Measurements from ENCODE around the gene TRIM67.

TRIM67 gene

GRCh38 chr1:231248778-231249177 is 86.9 kb downstream of the TRIM67 start:
- Histone ChIP-seq H3K27ac (ENCODE audit: insufficient read depth in 1 of 2, low read depth in 1 of 2, low read length in 2 of 2, poor library complexity in 1 of 2, severe bottlenecking in 2 of 2) (no peak overlapping the region), H3K9me3 (ENCODE audit: control extremely low read depth in 1 of 5, control insufficient read depth in 4 of 5, insufficient read depth in 2 of 5, low read depth in 1 of 5, low read length in 4 of 5) (no peaks in the 10 kb centered on the region), H3K27me3 (replicated peaks in 2 of 5; ENCODE audit: control insufficient read depth in 4 of 5, insufficient read depth in 5 of 5, low read length in 4 of 5) (no peaks in the 10 kb centered on the region), H3K4me3 (ENCODE audit: control insufficient read depth in 1 of 7, extremely low read depth in 1 of 7, insufficient read depth in 4 of 7, low read depth in 2 of 7, low read length in 6 of 7) (no peak overlapping the region), H3K36me3 (ENCODE audit: control insufficient read depth in 4 of 4, insufficient read depth in 4 of 4, low read length in 3 of 4) (peaks cover 11 to 48% (median 25%) of the 10 kb centered on the region in 4 experiments), H3K4me1 (ENCODE audit: control extremely low read depth in 1 of 4, control insufficient read depth in 4 of 4, insufficient read depth in 4 of 4, low read length in 3 of 4) (no peaks in the 10 kb centered on the region)
- CTCF ChIA-PET, result interaction anchor here (0.9 kb wide), 1 partner anchor 18 kb away, joined by 3 read pairs; no protein-coding TSS in a partner anchor
- POLR2A ChIA-PET, result no interaction called here
- WGBS (ENCODE audit: insufficient coverage), result no CpG with 5 or more reads among the region's 1 CpG
- no peak for DNase-seq

DNA sequence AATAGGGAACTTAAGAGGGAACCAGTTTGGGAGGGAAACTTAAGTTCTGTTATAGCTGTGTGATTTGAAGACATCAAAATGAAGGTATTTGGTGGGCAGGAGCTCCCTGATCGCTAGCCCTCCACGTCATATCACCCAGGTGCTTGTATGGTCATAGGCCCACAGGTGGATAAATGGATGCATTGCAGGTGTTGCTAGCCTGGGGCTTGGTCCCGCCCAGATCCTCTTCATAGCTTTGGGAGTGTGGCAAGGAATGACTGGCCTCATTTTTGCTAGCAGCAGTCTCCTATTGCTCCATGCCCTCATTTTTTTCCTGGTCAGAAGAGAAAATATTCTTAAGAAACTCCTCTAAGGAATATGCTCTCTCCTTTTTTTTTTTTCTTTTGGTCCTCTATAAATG is 90.5 kb downstream of the TRIM67 start:
- Histone ChIP-seq H3K9me3 (ENCODE audit: control extremely low read depth in 1 of 5, control insufficient read depth in 4 of 5, insufficient read depth in 2 of 5, low read depth in 1 of 5, low read length in 4 of 5) (peaks cover 0 to 14% (median 5%) of the 10 kb centered on the region in 5 experiments), H3K36me3 (ENCODE audit: control insufficient read depth in 4 of 4, insufficient read depth in 4 of 4, low read length in 3 of 4) (peaks cover 28 to 54% (median 41%) of the 10 kb centered on the region in 4 experiments), H3K4me3 (ENCODE audit: control insufficient read depth in 1 of 7, extremely low read depth in 1 of 7, insufficient read depth in 4 of 7, low read depth in 2 of 7, low read length in 6 of 7) (no peak overlapping the region), H3K4me1 (ENCODE audit: control extremely low read depth in 1 of 4, control insufficient read depth in 4 of 4, insufficient read depth in 4 of 4, low read length in 3 of 4) (no peaks in the 10 kb centered on the region), H3K27ac (ENCODE audit: insufficient read depth in 1 of 2, low read depth in 1 of 2, low read length in 2 of 2, poor library complexity in 1 of 2, severe bottlenecking in 2 of 2) (no peak overlapping the region), H3K27me3 (replicated peaks in 2 of 5; ENCODE audit: control insufficient read depth in 4 of 5, insufficient read depth in 5 of 5, low read length in 4 of 5) (no peaks in the 10 kb centered on the region)
- DNase-seq, result no peak
- ChIA-PET CTCF (no interaction called here), POLR2A (no interaction called here)
- 100% methylated on average over 2 of the region's 3 CpGs for WGBS (ENCODE audit: insufficient coverage)

DNA sequence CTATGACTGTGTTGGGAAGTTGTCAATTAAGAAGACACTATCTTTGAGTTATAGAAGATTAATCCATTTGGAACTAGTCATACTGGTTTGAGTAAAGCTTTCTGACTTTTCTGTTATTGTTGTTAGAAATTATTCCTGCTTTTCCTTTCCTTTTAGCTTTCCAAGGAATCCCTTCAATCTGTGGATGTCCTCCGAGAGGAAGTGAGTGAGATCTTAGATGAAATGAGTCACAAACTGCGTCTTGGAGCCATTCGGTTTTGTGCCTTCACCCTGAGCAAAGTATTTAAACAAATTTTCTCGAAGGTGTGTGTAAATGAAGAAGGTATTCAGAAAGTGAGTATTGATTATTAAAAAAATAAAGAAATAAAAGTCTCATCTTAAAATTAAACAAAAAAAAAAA is 98.5 kb downstream of the TRIM67 start:
- CTCF ChIA-PET, result no interaction called here
- no peak for DNase-seq
- Histone ChIP-seq H3K27me3 (replicated peaks in 2 of 5; ENCODE audit: control insufficient read depth in 4 of 5, insufficient read depth in 5 of 5, low read length in 4 of 5) (no peaks in the 10 kb centered on the region), H3K36me3 (ENCODE audit: control insufficient read depth in 4 of 4, insufficient read depth in 4 of 4, low read length in 3 of 4) (peaks cover 39 to 90% (median 76%) of the 10 kb centered on the region in 4 experiments), H3K9me3 (ENCODE audit: control extremely low read depth in 1 of 5, control insufficient read depth in 4 of 5, insufficient read depth in 2 of 5, low read depth in 1 of 5, low read length in 4 of 5) (peaks cover 1 to 34% (median 19%) of the 10 kb centered on the region in 5 experiments), H3K27ac (ENCODE audit: insufficient read depth in 1 of 2, low read depth in 1 of 2, low read length in 2 of 2, poor library complexity in 1 of 2, severe bottlenecking in 2 of 2) (no peak overlapping the region), H3K4me1 (ENCODE audit: control extremely low read depth in 1 of 4, control insufficient read depth in 4 of 4, insufficient read depth in 4 of 4, low read length in 3 of 4) (no peaks in the 10 kb centered on the region), H3K4me3 (ENCODE audit: control insufficient read depth in 1 of 7, extremely low read depth in 1 of 7, insufficient read depth in 4 of 7, low read depth in 2 of 7, low read length in 6 of 7) (no peak overlapping the region)
- whole genome bisulfite sequencing (ENCODE audit: insufficient coverage), result 100% methylated on average over 1 of the region's 4 CpGs
- POLR2A ChIA-PET, result interaction anchor here (0.7 kb wide), 1 partner anchor 21 kb away, joined by 3 read pairs; no protein-coding TSS in a partner anchor

GRCh38 chr1:231264642-231265041 is 102.8 kb downstream of the TRIM67 start:
- H3K4me3 ChIP-seq (ENCODE audit: control insufficient read depth in 1 of 7, extremely low read depth in 1 of 7, insufficient read depth in 4 of 7, low read depth in 2 of 7, low read length in 6 of 7), result no peak overlapping the region
- H3K27me3 ChIP-seq (replicated peaks in 2 of 5; ENCODE audit: control insufficient read depth in 4 of 5, insufficient read depth in 5 of 5, low read length in 4 of 5), result no peaks in the 10 kb centered on the region
- peaks cover 34 to 87% (median 66%) of the 10 kb centered on the region in 4 experiments for H3K36me3 ChIP-seq (ENCODE audit: control insufficient read depth in 4 of 4, insufficient read depth in 4 of 4, low read length in 3 of 4)
- 100% methylated on average over 1 of the region's 1 CpG for WGBS (ENCODE audit: insufficient coverage)
- ChIA-PET POLR2A (no interaction called here), CTCF (no interaction called here)
- H3K4me1 ChIP-seq (ENCODE audit: control extremely low read depth in 1 of 4, control insufficient read depth in 4 of 4, insufficient read depth in 4 of 4, low read length in 3 of 4), result no peaks in the 10 kb centered on the region
- peaks cover 0 to 6% (median 1%) of the 10 kb centered on the region in 5 experiments for H3K9me3 ChIP-seq (ENCODE audit: control extremely low read depth in 1 of 5, control insufficient read depth in 4 of 5, insufficient read depth in 2 of 5, low read depth in 1 of 5, low read length in 4 of 5)
- no peak for DNase-seq
- H3K27ac ChIP-seq (ENCODE audit: insufficient read depth in 1 of 2, low read depth in 1 of 2, low read length in 2 of 2, poor library complexity in 1 of 2, severe bottlenecking in 2 of 2), result no peak overlapping the region

- ChIA-PET POLR2A (no interaction called here), CTCF (interaction anchor here (0.5 kb wide), 1 partner anchor 584 kb away, joined by 3 read pairs; no protein-coding TSS in a partner anchor)
- no CpG with 5 or more reads among the region's 3 CpGs for WGBS (ENCODE audit: insufficient coverage)
- H3K36me3 ChIP-seq (ENCODE audit: control insufficient read depth in 4 of 4, insufficient read depth in 4 of 4, low read length in 3 of 4), result peaks cover 28 to 87% (median 62%) of the 10 kb centered on the region in 4 experiments
- no peak overlapping the region for H3K4me3 ChIP-seq (ENCODE audit: control insufficient read depth in 1 of 7, extremely low read depth in 1 of 7, insufficient read depth in 4 of 7, low read depth in 2 of 7, low read length in 6 of 7)
- H3K27me3 ChIP-seq (replicated peaks in 2 of 5; ENCODE audit: control insufficient read depth in 4 of 5, insufficient read depth in 5 of 5, low read length in 4 of 5), result no peaks in the 10 kb centered on the region
- H3K27ac ChIP-seq (ENCODE audit: insufficient read depth in 1 of 2, low read depth in 1 of 2, low read length in 2 of 2, poor library complexity in 1 of 2, severe bottlenecking in 2 of 2), result no peak overlapping the region
- peaks cover 0 to 2% (median 0%) of the 10 kb centered on the region in 5 experiments for H3K9me3 ChIP-seq (ENCODE audit: control extremely low read depth in 1 of 5, control insufficient read depth in 4 of 5, insufficient read depth in 2 of 5, low read depth in 1 of 5, low read length in 4 of 5)
- no peak for DNase-seq
- no peaks in the 10 kb centered on the region for H3K4me1 ChIP-seq (ENCODE audit: control extremely low read depth in 1 of 4, control insufficient read depth in 4 of 4, insufficient read depth in 4 of 4, low read length in 3 of 4)
These were observed 103.5 kb downstream of the TRIM67 start for GRCh38 chr1:231265379-231265778.

DNA sequence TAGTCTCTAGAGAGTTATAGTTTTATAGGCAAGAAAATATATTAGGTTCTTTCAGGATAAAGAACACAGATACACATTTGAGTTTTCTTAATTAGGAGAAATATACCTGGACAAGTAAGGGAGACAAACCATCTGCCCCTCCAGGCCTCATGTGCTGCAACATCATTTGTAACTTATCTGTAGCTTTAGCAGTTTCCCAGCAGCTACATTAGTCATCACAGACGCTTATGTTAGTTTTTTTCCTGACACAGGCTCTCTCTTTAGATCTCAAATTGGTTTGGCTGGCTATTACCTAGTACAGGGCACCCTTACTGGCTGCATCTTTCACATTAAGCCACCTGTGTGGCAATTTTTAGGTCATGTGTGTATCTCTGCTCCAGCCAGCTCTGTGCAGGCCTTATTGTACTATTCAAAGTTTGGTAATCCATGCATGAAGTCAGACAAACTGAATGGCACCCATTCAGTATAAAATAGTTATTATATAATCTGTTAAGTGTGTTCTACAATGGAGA is 105.0 kb downstream of the TRIM67 start:
- no peaks in the 10 kb centered on the region for H3K9me3 ChIP-seq (ENCODE audit: control extremely low read depth in 1 of 5, control insufficient read depth in 4 of 5, insufficient read depth in 2 of 5, low read depth in 1 of 5, low read length in 4 of 5)
- no peak overlapping the region for H3K4me3 ChIP-seq (ENCODE audit: control insufficient read depth in 1 of 7, extremely low read depth in 1 of 7, insufficient read depth in 4 of 7, low read depth in 2 of 7, low read length in 6 of 7)
- DNase-seq, result no peak
- H3K27me3 ChIP-seq (replicated peaks in 2 of 5; ENCODE audit: control insufficient read depth in 4 of 5, insufficient read depth in 5 of 5, low read length in 4 of 5), result no peaks in the 10 kb centered on the region
- no peak overlapping the region for H3K27ac ChIP-seq (ENCODE audit: insufficient read depth in 1 of 2, low read depth in 1 of 2, low read length in 2 of 2, poor library complexity in 1 of 2, severe bottlenecking in 2 of 2)
- CTCF ChIA-PET, result interaction anchor here (1.1 to 1.3 kb wide), 2 partner anchors 11 to 19 kb away, joined by 3 read pairs; no protein-coding TSS in a partner anchor
- POLR2A ChIA-PET, result interaction anchor here (0.5 kb wide), 1 partner anchor 671 kb away, joined by 4 read pairs; no protein-coding TSS in a partner anchor
- no peaks in the 10 kb centered on the region for H3K4me1 ChIP-seq (ENCODE audit: control extremely low read depth in 1 of 4, control insufficient read depth in 4 of 4, insufficient read depth in 4 of 4, low read length in 3 of 4)
- H3K36me3 ChIP-seq (ENCODE audit: control insufficient read depth in 4 of 4, insufficient read depth in 4 of 4, low read length in 3 of 4), result peaks cover 29 to 86% (median 60%) of the 10 kb centered on the region in 4 experiments
- WGBS (ENCODE audit: insufficient coverage), result 0% methylated on average over 1 of the region's 1 CpG

Data from common myeloid progenitor, CD34-positive (primary cell).